Smooth muscle cell of the brain vasculature (primary cell): ENCODE data around the gene ETF1.
"Not testable (repeated sequence)": the region's sequence is repeated elsewhere in the genome, so short reads cannot be mapped to it uniquely, and the experiment has no call there.

ENCODE experiments used
- DNase-seq: peaks from one replicate; pipeline ENCODE4 v3.0.0-alpha.2; 2012; ENCODE audit warnings: low read depth, low spot score

The ETF1 gene

GRCh38 chr5:138491284-138491648 is 51.8 kb downstream of the ETF1 start:
- no peak for DNase-seq

GRCh38 chr5:138490648-138491283 is 52.3 kb downstream of the ETF1 start:
- no peak for DNase-seq

GRCh38 chr5:138489683-138490061 is 53.4 kb downstream of the ETF1 start:
- DNase-seq = no peak

- DNase-seq = no peak
Measured at GRCh38 chr5:138488481-138488945, 54.5 kb downstream of the ETF1 start.

- no peak for DNase-seq
Measured at GRCh38 chr5:138482638-138483037, 60.4 kb downstream of the ETF1 start.

DNA sequence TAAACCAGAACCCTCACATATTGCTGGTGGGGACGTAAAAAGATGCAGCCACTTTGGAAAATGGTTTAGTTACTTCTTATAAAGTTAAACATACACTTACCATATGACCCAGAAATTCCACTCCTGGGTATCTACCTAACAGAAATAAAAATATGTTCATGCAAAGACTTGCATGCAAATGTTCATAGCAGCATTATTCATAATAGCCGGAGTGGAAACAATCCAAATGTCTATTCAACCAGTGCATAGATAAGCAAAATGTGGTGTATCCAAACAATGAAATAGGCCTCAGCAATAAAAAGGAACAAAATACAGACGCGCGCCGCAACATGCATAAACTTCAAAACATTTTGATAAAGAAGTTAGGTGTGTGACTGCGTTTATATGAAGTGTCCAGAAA is 66.1 kb downstream of the ETF1 start:
- no peak for DNase-seq

DNA sequence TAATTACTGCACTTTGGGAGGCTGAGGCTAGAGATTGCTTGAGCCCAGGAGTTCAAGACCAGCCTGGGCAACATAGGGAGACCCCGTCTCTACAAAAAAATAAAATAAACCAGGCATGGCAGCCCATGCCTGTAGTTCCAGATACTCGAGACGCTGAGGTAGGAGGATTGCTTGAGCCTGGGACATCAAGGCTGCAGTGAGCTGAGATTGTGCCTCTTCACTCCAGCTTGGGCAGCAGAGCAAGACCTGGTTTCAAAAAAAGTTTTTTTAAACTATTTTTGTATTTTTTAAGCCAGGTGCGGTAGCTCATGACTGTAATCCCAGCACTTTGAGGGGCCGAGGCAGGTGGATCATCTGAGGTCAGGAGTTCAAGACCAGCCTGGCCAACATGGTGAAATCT is 69.9 kb downstream of the ETF1 start:
- DNase-seq = not testable (repeated sequence)

GRCh38 chr5:138472353-138472752 is 70.7 kb downstream of the ETF1 start:
- DNase-seq = no peak

- DNase-seq = no peak
Measured at GRCh38 chr5:138471052-138471361, 72.0 kb downstream of the ETF1 start.

DNA sequence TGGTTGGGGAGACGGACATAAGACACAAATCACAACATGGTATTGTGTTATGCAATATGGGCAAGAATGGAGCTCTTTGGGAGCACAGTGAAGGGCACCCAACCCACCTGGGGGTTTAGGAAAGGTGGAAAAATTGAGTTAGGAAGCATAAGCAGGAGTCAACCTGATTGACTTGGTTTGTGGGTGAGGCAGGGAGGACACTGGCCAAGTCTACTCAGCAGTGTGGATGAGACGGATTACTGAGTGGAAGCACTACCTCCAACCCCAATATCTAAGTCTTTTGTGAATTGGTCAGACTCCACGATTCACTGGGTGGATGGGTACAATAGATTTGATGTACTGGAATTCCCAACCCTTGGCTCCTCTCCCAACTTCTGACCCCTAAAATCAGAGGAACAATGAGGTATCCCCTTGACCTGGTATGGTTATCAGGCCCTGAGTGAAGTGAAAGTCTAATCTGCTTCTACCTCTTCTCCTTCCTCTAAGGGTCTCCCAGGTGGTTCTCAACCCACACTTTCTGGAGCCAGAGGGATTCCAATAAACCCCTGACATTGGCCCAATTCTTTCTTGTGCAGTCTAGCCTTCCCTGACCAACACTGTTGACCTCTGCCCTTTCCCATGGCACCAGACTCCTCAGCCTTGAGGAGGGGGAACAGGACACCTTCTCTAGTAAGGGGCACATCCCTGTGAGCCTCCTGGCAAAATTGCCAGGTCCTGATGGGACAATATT is 72.5 kb downstream of the ETF1 start:
- no peak for DNase-seq

DNA sequence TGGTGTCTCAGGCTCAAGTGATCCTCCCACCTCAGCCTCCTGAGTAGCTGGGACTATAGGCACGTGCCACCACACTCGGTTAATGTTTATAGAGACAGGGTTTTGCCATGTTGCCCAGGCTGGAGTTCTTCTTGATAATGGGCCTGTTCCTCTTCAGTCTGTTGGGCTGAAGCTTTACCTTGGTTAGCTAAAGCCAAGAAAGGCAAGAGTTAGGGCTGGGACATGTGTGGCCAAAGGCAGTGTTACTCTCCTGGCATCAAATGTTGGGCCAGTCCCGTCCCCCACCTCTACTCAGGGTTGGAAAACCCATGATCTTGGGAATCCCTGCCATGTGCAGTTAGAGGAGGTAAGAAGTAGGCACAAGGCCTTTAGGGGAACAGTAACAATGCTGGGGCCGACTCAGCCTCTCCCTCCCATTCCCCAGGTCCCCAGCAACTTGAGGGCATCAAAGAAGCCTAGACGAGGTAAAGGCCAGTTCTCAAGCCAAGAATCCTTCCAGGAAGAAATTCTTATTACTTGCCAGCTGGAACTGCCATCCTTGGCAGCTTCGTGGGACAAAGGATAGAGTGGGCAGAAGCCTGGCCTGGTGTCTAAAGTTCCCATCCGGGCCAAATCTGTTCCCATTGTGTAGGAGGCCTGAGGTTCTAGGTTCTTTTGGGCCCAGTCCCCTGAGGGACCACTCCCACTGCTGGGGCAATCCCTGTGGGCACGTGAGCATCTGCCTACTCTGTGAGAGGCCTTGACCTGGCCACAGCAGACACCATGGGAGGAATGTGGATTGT is 73.3 kb downstream of the ETF1 start:
- no peak for DNase-seq

GRCh38 chr5:138468966-138469539 is 74.0 kb downstream of the ETF1 start:
- no peak for DNase-seq

DNA sequence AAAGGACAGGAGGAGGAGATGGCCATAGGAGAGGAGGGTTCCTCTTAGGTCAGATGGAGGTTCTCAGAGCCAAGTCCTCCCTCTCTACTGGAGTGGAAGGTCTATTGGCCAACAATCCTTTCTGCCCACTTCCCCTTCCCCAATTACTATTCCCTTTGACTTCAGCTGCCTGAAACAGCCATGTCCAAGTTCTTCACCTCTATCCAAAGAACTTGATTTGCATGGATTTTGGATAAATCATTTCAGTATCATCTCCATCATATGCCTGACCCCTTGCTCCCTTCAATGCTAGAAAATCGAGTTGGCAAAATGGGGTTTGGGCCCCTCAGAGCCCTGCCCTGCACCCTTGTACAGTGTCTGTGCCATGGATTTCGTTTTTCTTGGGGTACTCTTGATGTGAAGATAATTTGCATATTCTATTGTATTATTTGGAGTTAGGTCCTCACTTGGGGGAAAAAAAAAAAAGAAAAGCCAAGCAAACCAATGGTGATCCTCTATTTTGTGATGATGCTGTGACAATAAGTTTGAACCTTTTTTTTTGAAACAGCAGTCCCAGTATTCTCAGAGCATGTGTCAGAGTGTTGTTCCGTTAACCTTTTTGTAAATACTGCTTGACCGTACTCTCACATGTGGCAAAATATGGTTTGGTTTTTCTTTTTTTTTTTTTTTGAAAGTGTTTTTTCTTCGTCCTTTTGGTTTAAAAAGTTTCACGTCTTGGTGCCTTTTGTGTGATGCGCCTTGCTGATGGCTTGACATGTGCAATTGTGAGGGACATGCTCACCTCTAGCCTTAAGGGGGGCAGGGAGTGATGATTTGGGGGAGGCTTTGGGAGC is 74.7 kb downstream of the ETF1 start:
- no peak for DNase-seq

- DNase-seq = no peak
Measured at GRCh38 chr5:138467711-138468132, 75.3 kb downstream of the ETF1 start.

DNA sequence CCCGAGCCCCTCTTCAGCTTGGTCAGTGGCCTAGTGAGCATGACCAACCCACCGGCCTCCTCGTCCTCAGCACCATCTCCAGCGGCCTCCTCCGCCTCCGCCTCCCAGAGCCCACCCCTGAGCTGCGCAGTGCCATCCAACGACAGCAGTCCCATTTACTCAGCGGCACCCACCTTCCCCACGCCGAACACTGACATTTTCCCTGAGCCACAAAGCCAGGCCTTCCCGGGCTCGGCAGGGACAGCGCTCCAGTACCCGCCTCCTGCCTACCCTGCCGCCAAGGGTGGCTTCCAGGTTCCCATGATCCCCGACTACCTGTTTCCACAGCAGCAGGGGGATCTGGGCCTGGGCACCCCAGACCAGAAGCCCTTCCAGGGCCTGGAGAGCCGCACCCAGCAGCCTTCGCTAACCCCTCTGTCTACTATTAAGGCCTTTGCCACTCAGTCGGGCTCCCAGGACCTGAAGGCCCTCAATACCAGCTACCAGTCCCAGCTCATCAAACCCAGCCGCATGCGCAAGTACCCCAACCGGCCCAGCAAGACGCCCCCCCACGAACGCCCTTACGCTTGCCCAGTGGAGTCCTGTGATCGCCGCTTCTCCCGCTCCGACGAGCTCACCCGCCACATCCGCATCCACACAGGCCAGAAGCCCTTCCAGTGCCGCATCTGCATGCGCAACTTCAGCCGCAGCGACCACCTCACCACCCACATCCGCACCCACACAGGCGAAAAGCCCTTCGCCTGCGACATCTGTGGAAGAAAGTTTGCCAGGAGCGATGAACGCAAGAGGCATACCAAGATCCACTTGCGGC is 75.9 kb downstream of the ETF1 start:
- DNase-seq = no peak

DNA sequence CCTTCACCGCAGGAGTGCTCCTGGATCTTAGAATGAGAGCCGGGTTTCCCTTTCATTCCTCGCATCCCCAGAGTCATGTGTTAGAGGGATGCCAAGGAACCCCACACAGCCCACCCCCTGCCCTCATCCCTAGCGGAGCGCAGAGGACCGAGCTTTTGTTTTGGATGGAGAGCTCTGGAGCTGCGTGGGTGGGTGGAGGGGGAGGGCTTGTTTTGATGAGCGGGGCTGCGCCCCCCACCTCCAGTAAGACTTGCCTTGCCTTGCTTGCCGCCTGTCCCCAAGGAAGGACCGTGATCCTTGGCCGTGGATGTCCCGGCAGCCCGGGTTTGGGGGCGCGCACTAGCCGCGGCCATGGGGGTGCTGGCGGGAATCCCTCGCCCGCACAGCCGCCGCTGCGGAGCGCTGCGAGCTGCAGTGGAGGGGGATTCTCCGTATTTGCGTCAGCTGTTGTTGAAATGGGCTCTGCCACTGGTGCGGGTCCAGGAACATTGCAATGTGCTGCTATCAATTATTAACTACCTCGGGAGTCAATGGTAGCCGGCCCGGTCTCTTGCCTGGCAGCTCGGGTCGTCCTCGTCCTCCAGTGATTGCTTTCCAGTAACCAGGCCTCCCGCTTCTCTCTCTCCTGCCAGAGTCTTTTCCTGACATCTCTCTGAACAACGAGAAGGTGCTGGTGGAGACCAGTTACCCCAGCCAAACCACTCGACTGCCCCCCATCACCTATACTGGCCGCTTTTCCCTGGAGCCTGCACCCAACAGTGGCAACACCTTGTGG is 76.7 kb downstream of the ETF1 start:
- no peak for DNase-seq

DNA sequence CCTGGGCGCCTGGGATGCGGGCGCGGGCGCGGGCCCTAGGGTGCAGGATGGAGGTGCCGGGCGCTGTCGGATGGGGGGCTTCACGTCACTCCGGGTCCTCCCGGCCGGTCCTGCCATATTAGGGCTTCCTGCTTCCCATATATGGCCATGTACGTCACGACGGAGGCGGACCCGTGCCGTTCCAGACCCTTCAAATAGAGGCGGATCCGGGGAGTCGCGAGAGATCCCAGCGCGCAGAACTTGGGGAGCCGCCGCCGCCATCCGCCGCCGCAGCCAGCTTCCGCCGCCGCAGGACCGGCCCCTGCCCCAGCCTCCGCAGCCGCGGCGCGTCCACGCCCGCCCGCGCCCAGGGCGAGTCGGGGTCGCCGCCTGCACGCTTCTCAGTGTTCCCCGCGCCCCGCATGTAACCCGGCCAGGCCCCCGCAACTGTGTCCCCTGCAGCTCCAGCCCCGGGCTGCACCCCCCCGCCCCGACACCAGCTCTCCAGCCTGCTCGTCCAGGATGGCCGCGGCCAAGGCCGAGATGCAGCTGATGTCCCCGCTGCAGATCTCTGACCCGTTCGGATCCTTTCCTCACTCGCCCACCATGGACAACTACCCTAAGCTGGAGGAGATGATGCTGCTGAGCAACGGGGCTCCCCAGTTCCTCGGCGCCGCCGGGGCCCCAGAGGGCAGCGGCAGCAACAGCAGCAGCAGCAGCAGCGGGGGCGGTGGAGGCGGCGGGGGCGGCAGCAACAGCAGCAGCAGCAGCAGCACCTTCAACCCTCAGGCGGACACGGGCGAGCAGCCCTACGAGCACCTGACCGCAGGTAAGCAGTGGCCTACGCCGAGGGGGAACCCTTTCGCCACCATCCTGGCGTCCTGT is 77.5 kb downstream of the ETF1 start, which contains the start of gene EGR1:
TSS of gene EGR1 (plus strand) at position 219 of the 864 bp plus-strand sequence. CDS start at position 502, 283 bp downstream.
- peak; percentile 83 for DNase-seq

DNA sequence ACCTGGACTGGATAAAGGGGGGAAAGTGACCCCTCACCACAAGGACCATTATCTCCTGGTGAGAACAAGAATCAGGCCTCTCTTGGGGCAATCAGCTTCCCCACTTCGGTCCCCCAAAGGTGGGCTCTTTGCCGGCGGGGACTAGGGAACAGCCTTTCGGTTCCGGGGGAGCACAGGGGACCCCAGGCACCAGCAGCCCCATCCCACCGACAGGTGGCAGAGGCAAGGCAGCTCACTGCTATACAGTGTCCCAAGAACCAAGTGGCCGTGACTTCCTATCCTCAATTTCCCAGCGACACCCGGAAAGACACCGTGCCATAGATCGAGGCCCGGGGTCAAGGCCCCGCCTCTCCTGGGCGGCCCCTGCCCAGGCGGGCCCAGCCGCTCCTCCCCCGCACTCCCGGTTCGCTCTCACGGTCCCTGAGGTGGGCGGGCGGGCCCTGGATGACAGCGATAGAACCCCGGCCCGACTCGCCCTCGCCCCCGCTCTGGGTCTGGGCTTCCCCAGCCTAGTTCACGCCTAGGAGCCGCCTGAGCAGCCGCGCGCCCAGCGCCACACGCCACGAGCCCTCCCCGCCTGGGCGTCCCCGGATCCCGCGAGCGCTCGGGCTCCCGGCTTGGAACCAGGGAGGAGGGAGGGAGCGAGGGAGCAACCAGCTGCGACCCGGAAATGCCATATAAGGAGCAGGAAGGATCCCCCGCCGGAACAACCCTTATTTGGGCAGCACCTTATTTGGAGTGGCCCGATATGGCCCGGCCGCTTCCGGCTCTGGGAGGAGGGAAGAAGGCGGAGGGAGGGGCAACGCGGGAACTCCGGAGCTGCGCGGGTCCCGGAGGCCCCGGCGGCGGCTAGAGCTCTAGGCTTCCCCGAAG is 78.4 kb downstream of the ETF1 start:
- DNase-seq = peak; percentile 98
